ENCODE measurements around the gene MYH7B. TPM values are rescaled to one million over a fixed set of nuclear protein-coding genes. Genes with fewer than 3 reads are reported as not detected.
A peak's percentile ranks its signal among the peaks of the same experiment; 100 is the strongest.

MYH7B gene
- total RNA-seq, 1 experiment from 2014 or later = 0.34 TPM

DNA sequence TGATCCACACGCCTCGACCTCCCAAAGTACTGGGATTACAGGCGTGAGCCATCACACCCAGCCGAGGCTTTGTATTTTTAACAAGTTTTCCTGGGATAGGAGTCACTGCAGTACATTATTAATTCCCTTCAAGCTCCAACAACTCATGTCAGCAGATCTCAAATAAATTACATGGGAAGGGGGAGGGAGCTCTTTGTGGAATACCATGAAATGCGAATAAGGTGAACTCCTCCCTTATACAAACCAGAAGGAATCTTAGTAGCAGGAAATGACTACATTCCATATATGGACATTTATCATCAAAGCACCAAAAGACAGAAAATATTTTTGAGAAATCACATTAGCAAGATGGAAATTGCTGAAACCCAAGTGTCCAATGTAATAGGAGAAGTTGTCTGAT is 3.0 kb upstream of the MYH7B start:
- BruUV-seq (replicated peaks) = no TSS peak
- CTCF ChIA-PET = no interaction called here

GRCh38 chr20:34953960-34954359 is 1.7 kb upstream of the MYH7B start:
- H3K9me3 ChIP-seq (ENCODE audit: low read depth, low read length, poor library complexity, severe bottlenecking) = no peaks in the 10 kb centered on the region
- DNase-seq (ENCODE audit: low spot score) = no peak
- BruUV-seq (replicated peaks) = no TSS peak
- CTCF ChIA-PET = no interaction called here
- no peaks in the 10 kb centered on the region for H3K27me3 ChIP-seq (replicated peaks; ENCODE audit: insufficient read depth, low read depth, low read length, poor library complexity)
- H3K27ac ChIP-seq (ENCODE audit: low read depth, low read length, poor library complexity, severe bottlenecking) = no peak overlapping the region
- no peak overlapping the region for H3K4me3 ChIP-seq (ENCODE audit: low read depth, low read length, poor library complexity, severe bottlenecking)
- POLR2A ChIA-PET (ENCODE audit: low non-redundant PET) = no interaction called here
- H3K4me1 ChIP-seq (ENCODE audit: insufficient read depth, low read length, poor library complexity, severe bottlenecking) = peaks cover 8% of the 10 kb centered on the region
- intact Hi-C loops (cut with micrococcal nuclease; ENCODE audit: unreplicated experiment) = loop anchor here (2.0 kb wide), 1 partner anchor 77 kb away; the partner anchor contains the start of gene ACSS2
- peaks cover 13% of the 10 kb centered on the region for H3K36me3 ChIP-seq (ENCODE audit: insufficient read depth, low read length, poor library complexity, severe bottlenecking)
- TF ChIP-seq, protein P1, sequence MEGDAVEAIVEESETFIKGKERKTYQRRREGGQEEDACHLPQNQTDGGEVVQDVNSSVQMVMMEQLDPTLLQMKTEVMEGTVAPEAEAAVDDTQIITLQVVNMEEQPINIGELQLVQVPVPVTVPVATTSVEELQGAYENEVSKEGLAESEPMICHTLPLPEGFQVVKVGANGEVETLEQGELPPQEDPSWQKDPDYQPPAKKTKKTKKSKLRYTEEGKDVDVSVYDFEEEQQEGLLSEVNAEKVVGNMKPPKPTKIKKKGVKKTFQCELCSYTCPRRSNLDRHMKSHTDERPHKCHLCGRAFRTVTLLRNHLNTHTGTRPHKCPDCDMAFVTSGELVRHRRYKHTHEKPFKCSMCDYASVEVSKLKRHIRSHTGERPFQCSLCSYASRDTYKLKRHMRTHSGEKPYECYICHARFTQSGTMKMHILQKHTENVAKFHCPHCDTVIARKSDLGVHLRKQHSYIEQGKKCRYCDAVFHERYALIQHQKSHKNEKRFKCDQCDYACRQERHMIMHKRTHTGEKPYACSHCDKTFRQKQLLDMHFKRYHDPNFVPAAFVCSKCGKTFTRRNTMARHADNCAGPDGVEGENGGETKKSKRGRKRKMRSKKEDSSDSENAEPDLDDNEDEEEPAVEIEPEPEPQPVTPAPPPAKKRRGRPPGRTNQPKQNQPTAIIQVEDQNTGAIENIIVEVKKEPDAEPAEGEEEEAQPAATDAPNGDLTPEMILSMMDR (conservative IDR thresholded peaks at IDR 0.05; ENCODE audit: low read depth, low read length) = no peak
- no peak for TF ChIP-seq EZH2 (IDR thresholded peaks at IDR 0.05; ENCODE audit: borderline replicate concordance, low read depth, low read length, poor library complexity, severe bottlenecking)

More for the DNA sequence above, 3.0 kb upstream of the MYH7B start:
- intact Hi-C loops (cut with micrococcal nuclease; ENCODE audit: unreplicated experiment) = no loop called here
- TF ChIP-seq, protein P1 (conservative IDR thresholded peaks at IDR 0.05; ENCODE audit: low read depth, low read length) = no peak
- no peak for TF ChIP-seq EZH2 (IDR thresholded peaks at IDR 0.05; ENCODE audit: borderline replicate concordance, low read depth, low read length, poor library complexity, severe bottlenecking)
- Histone ChIP-seq H3K27me3 (replicated peaks; ENCODE audit: insufficient read depth, low read depth, low read length, poor library complexity) (no peaks in the 10 kb centered on the region), H3K9me3 (ENCODE audit: low read depth, low read length, poor library complexity, severe bottlenecking) (no peaks in the 10 kb centered on the region), H3K4me1 (ENCODE audit: insufficient read depth, low read length, poor library complexity, severe bottlenecking) (peaks cover 8% of the 10 kb centered on the region), H3K27ac (ENCODE audit: low read depth, low read length, poor library complexity, severe bottlenecking) (peak overlapping the region; percentile 35), H3K36me3 (ENCODE audit: insufficient read depth, low read length, poor library complexity, severe bottlenecking) (peaks cover 13% of the 10 kb centered on the region), H3K4me3 (ENCODE audit: low read depth, low read length, poor library complexity, severe bottlenecking) (no peak overlapping the region)
- POLR2A ChIA-PET (ENCODE audit: low non-redundant PET) = no interaction called here
- peak; percentile 15 for DNase-seq (ENCODE audit: low spot score)

GRCh38 chr20:34954904-34955230 is 801 bp upstream of the MYH7B start:
- DNase-seq (ENCODE audit: low spot score) = peak; percentile 43
- intact Hi-C loops (cut with micrococcal nuclease; ENCODE audit: unreplicated experiment) = loop anchor here (2.0 kb wide), 1 partner anchor 78 kb away; the partner anchor contains the start of gene ACSS2
- no peaks in the 10 kb centered on the region for H3K27me3 ChIP-seq (replicated peaks; ENCODE audit: insufficient read depth, low read depth, low read length, poor library complexity)
- H3K4me3 ChIP-seq (ENCODE audit: low read depth, low read length, poor library complexity, severe bottlenecking) = peak overlapping the region; percentile 70
- ChIA-PET CTCF (interaction anchor here (1.5 kb wide), 1 partner anchor 81 kb away, joined by 9 read pairs; no protein-coding TSS in a partner anchor), POLR2A (ENCODE audit: low non-redundant PET) (interaction anchor here (0.9 kb wide), 1 partner anchor 79 kb away, joined by 3 read pairs; the partner anchor contains the start of gene ACSS2)
- BruUV-seq (replicated peaks) = no TSS peak
- H3K9me3 ChIP-seq (ENCODE audit: low read depth, low read length, poor library complexity, severe bottlenecking) = no peaks in the 10 kb centered on the region
- H3K4me1 ChIP-seq (ENCODE audit: insufficient read depth, low read length, poor library complexity, severe bottlenecking) = peaks cover 8% of the 10 kb centered on the region
- peaks cover 4% of the 10 kb centered on the region for H3K36me3 ChIP-seq (ENCODE audit: insufficient read depth, low read length, poor library complexity, severe bottlenecking)
- H3K27ac ChIP-seq (ENCODE audit: low read depth, low read length, poor library complexity, severe bottlenecking) = peak overlapping the region; percentile 87
- TF ChIP-seq, protein P1 (conservative IDR thresholded peaks at IDR 0.05; ENCODE audit: low read depth, low read length) = no peak
- TF ChIP-seq EZH2 (IDR thresholded peaks at IDR 0.05; ENCODE audit: borderline replicate concordance, low read depth, low read length, poor library complexity, severe bottlenecking) = no peak
